GDM1 (cell line): Measurements from ENCODE around the gene SPTLC3.

Experiments used
- DNase-seq: peaks from one replicate; lab custom pipeline; 2025; lab: John Stamatoyannopoulos, UW

SPTLC3 gene

DNA sequence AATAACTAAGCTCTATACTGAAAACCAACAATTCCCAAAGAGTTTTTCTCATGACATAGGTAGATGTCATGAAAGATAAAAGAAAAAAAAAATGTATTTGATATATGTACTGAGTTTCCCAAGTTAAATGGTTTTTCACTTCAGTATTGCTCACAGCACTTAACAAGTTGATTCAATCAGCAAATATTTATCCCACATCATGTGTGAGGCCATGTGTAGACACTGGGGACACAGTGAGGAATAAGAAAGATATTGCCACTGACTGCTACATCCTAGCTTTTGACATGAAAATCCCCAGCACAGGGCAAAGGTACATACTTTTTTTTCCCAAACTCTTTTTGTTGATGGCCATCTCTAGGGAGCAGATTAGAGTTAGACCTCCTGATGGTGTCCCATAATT, 25.3 kb downstream of the SPTLC3 start:
- no peak for DNase-seq

DNA sequence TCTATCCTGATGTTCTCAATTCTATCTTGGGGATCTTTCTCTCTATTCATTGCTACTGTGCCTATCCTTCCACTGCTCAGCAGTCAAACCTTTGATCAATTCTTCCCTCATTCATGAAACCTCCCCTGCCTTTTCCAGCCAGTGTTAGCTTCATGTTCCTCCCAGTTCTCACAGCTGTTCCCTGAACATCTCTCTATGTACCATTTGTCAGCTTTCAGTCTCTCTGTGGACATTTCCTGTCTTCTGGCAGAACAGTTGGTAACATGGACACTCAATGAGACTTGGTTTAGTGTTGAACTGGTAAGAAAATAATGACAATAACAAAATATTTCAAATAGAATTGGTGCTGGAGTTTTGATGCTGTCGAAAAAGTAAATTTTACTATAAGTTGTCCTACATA, 26.2 kb downstream of the SPTLC3 start:
- DNase-seq: no peak

DNA sequence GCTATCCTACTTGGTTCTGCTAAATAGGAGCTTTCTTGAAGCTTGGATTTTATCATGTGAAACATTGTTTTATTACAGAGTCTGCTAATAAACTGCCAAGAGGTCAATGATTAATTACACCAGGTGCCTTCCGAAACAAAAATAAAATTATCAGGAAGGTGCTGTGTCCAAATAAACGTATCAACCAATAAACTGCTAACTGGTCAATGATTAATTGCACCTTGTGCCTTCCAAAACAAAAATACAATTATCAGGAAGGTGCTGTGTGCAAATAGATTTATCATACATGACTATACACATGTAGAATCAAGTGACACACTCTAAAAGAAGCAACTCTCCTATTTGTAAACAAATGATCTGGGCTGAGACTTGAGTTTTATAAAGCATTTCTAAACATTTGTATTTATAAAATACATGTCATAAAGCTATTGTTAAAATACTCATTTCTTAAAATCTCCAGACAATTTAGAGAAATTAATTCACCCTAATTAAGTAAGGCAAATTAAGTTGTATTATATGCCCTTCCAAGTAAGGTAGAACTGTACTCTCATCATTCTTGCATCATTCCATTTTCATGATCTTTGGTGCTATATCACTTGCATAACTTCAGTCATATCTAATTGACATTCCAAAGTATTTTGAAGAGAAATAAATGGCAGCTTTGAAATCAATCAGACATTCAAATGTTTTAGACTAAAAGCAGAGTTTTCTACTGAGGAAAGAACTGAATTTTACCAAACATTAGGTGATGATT, 26.8 kb downstream of the SPTLC3 start:
- no peak for DNase-seq

DNA sequence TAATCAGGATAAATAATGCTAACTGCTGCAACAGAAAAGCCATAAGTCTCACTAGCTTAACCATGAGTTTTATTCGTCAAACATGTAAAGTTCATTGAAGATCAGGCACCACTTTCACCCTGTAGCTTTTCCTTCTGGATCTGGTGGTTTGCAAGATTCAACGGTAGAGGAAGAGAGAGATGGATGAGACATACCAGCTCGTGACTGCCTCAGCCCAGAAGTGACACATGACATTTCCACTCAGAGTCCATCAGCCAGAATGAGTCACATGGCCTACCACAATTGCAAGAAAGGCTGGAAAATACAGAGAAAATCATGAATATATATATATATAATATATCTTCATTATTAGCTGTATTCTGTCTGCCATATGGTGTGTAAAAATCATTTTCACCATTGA, 29.0 kb downstream of the SPTLC3 start:
- no peak for DNase-seq

DNA sequence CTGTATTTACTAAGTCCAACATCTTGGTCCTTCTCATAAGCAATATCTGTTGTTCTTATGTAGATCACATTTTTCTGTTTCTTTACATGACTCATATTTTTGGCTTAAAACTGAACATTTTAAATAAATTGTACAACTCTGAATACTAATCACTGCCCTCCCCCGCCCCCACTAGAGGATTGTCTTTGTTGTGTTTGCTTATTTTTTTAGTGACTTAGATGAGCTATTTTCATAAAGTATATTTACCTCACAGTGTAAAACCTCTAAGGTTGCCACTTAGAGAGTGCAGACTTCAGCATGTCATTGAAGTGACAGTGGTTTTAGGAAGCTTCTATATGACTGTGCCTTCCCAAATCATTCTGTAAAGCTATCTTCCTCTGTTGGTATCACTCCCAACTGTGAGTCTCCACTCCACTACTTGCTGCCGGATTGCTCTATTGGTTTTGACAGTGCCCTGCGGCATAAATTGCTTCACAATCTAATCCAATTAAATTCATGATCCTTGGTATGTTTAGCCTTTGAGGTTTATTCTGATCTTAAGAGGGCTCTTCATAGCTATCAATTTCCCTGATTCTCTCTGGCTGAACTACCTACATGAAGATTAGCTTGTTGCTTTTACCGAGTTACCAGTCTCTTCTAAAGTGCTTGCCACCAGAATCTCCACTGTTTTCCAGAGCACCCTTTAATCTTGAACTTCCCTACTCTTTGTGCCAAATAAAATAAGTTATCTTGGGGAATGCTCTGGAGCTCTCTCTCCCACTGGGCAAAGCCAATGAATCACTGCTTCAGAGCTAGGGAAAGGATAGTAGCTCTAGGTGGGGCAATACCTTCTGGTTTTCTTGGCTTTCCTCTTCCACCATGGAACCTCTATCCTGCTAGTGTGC, 33.0 kb downstream of the SPTLC3 start:
- no peak for DNase-seq

DNA sequence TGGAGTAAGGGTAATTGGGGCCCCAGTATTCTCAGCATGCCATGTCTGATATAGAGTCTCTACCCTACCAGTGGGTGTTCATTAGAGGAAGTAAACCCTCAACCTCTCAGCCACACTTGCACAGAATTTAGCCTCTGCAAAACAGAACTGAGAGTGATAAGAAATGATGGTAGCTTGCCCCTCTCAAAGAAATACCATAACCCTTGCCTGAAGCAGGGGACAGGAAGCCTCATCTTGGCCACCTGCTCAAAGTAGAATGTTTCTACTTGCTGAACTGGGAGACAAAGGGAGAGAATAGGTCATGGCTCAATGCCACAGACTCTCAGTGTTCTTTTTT, 33.7 kb downstream of the SPTLC3 start:
- DNase-seq: no peak

DNA sequence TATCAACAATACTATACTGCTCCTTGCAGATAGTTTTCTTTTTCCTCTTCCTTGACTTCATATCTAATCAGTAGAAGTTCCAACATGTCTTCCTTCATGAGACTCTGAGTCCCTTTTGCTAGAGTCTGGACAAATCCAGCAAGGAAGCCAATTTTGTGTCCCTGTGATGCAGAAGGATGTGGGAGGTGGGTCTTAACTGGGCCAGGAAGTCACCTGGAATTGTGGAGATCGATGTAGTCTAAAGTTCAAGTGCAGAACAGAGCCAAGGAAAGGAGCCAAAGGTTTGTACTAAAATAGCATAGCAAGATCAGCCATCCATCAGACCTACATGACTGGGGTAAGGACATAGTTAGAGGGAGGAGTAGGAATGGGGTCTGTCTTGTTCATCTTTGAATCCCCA, 37.6 kb downstream of the SPTLC3 start:
- DNase-seq: no peak

DNA sequence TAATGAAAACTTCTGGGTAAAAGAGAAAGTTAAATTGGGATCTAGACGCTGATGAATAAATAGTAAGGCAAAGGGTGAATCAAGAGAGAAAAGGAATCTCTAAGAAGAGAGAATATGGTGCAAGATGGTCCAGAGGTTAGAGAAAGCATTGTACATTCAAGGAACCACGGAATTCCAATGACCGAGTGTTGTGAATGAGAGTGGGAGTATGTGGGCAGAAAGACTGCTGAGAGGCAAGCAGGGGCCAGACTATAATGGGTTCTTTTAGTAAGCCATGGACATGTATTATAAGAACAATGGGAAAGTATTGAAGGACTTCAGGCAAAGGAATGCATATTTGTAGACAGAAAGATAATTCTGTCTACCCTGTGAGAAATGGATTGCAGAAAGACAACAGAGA, 45.2 kb downstream of the SPTLC3 start:
- DNase-seq: no peak

DNA sequence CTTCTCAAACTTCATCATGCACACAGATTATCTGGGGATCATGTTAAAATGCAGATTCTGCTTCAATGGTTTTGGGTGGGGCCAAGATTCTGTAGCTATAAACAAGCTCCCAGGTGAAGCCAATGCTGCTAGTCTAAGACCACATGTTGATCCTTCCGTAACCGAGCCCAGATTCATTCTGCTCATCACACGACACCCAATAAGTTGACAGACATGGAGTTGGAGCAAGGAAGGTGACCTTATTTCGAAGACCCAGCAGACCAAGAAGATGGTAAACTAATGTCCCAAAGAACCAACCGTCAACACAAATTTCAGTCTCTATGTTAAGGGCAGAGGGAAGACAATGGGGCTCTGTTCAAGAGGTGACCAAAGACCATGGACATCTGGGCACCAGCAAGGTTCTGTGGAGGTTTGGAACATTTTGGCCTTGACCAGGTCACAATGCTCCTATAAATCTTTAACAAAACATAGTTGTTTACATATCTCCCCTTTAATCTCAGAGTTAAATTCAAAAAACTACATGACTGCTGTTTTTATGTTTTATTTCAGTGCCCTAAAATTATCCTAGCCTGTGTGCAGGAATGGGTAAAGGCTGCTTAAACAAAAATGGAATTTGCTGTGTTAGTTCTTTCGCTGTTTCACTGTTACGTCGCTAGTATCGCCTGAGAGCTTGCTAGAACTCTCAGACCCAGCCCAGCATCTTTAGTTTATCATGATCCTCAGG, 50.1 kb downstream of the SPTLC3 start:
- DNase-seq: no peak

DNA sequence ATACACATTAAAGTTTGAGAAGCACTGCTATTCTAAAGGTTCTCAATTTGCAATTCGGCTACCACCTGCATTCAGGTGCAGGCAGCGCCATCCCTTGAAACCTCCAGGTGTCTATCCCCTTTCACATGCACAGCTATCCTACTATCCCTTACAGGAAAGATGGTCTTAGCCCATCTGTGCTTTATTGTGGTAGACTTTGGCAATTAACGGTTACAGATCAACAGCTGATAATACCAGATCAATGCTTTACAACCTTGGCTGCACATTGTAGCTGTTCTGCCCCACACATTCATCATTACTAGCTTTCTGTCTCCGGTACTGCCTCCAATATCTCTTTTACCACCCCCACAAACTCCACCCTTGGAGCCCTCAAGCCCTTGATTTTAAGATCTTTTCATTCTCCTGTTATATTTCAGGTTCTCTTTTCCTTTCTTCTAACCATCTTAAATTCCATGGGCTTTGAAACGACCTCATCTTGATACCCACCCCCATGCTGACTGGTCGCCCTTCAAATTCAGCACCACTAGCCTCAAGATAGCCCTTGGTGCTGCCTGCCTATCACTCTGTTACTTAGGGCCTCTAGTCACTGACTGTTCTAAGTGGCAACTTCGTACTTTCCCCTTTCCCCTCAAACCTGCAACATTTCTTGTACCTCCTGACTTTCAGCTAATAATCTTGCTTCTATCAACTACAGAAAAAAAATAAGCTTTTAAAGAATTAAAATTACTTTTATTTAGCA, 50.8 kb downstream of the SPTLC3 start:
- DNase-seq: no peak

DNA sequence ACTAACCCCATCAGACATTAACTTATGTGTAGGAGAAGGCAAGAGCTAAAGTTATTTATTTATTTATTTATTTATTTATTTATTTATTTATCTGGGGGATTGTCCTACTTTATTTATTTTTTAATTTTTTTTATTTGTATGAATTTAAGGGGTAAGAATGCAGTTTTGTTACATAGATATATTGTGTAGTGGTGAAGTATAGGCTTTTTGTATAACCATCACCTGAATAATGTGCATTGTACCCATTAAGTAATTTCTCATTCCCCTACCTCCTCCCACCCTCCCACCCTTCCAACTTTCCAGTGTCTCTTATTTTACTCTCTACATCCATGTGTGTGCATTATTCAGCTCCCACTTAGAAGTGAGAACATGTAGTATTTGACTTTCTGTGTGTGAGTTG, 51.6 kb downstream of the SPTLC3 start:
- no peak for DNase-seq

DNA sequence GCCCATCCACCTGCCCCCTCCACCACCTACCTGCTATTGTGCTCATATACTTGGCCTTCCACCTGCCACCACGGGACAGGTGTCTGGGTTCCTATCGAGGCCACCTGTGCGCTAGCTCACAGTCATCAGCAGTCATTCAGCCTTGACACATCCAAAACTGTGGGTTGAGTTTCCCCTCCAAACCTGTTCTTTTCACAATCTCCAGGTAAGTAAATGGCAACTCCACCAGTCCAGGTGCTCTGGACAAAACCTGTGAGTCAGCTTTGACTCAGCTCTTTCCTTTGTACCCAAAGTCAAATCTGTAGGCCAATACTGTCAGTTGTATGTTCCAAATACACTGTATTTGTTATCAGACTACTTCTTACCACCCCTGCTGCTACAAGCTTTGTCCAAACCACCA, 52.6 kb downstream of the SPTLC3 start:
- DNase-seq: no peak

DNA sequence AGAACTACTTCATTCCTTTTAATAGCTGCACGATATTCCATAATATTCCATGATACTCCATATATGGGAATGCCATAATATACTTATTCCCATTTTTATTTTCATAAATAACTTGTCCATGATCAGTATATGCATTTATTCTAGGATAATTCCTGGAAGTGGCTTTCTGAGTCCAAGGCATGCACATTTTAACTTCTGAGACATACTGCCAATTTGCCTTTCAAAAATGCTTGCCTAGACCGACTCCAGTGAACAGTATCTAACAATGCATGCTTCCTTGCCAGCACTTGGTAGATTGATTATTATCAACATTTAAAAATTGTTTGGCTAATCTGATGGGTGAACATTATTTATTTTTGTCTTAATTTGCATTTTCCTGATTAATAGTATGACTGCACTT, 54.0 kb downstream of the SPTLC3 start:
- DNase-seq: no peak

DNA sequence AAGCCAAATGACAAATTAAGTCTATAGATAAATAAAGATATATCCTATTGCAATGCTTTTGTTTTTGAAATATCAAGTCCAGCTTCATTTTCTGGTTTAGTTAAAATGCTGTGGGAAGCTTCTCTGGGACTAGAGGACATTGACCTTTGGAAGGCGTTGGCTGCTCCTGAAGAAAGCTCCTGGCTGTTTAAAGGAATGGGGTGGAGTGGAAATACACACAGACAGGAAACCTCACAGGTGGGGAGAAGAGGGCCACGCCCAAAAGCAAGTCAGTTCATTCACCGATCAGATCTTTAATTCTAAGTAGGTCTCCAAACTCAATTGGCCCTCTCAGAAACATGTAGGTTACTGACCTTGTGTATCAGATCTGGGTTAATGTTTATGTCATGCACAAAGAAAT, 59.6 kb downstream of the SPTLC3 start:
- no peak for DNase-seq

DNA sequence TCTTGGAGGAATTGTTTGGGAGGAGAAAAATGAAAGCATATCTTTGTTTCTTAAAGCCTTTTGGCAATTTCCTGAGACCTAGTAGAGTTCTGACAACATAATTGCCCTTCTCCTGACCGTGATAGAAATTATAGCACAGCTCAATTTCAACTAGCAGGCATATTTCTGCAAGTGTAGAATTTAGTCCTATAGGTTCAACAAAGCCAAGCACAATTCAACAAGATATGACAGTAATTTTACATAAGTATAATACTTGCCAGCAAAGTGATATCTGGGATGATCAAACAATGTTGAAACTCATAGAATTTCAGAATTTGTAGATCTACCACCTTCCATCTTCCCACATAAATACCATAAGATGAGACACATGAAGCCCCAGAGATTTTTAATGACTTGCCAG, 73.1 kb downstream of the SPTLC3 start:
- no peak for DNase-seq

DNA sequence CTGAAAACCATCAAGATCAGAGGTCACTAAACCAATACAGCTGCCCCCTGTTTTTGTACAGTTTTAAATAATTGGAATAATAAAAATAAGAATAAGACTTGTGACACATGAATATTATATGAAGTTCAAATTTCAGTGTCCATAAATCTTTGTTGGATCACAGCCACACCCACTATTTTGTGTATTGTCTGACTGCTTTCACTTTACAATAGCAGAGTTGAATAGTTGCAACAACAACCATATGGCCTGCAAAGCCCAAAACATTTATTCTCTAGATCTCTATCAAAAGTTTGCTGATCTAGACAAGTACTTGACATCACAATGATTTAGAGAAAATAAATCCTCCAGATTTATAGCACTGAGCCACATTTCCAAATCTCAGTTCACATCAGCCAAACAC, 73.6 kb downstream of the SPTLC3 start:
- no peak for DNase-seq

DNA sequence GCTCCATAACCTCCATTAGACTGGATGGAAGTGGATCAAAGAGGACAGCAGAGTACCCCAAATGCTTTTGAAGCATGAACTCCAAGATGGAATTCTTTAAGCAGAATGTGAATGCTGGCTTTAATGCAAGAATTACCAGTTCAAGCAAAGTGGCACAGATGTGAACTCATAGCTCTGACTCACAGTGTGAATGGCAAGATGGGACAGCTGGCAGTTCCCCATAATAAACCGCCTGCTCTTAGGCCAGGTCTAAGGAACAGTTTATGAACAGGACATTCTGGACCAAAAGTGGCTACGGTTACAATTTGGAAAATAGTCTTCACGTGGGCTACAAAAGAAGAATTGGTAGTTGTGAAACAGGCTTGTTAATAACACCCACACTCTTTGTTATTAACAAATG, 76.5 kb downstream of the SPTLC3 start:
- no peak for DNase-seq

DNA sequence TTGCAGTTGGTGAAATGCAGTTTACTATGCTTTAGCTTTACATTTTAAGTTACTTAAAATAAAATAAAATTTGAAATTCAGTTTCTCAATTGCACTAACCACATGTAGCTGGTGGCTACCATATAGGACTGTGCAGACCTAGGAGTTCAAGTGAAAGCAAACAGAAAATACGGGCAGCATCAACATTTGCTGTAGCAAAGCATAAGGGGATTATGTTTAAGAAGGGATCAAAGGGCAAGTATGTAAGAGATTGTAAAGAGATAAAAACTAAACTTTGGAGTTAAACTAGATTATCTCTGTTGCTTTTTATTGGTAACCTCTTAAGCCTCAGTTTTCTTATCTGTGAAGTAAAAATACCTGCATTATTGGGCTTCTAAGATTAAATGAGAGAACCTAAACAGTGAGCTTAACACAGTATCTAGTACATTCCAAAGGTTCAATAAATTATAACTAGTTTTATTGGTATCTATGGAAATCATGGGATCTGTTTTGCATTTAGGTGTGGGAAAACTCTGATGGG, 81.2 kb downstream of the SPTLC3 start:
- DNase-seq: no peak

DNA sequence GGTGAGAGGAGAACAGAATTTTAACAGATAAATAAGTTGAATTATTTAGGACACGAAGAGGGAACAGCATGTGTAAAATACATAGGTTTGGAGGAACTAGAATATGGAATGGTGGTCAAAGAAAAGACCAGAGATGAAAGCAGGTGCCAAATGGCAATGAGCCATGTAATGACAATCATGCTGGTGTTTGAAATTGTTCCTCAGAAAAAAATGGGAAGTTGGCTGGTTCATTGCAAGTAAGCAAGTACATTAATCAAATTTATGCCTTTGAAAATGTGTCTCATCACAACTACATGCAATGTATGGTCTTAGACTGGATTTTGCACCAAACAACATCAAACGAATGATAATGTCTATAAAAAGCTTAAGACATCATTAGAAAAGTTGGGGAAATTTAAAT, 83.3 kb downstream of the SPTLC3 start:
- DNase-seq: no peak

DNA sequence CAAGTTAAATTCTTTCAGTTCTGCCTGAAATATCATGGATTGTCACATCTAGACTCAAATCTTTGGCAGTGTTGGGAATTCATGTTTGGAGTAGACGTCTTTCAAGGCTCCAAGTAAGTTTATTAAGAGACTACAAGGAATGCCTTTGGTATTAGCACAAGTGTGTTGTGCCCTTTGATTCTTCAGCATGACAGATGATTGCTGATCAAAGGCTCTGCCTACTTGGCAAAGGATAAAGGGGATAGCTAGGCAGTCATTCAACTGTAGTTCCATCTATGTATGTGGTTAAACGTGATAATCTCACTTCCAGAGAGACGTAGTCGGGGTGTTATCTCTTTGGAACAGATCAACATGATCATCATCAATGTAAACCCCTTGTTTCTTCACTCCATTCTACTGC, 86.2 kb downstream of the SPTLC3 start:
- no peak for DNase-seq

DNA sequence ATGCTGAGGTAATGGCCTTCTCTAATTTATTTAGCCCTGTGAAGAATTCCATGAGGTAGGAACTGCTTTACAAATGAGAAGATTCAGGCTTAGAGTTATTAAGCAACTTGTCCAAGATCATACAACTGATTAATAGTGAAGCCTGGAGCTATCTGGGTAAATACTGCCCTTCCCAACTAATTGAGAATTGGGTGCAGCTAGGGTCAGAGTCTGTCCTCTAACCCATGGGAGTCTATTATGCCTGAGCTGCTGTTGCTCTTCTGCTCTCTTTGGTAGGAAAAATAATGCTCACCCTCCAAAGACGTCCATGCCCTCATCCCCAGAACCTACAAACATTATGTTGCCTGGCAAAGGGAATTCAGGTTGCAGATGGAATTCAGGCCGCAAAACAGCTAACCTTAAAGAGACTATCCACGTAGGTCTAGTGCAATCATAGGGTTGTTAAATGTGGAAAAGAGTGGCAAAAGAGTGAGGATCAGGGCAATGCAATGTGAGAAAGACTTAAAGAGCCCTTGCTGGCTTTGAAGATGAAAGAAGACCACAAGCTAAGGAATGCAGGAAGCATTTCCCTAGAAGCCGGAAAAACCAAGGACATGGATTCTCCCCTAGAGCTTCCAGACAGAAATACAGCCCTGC, 90.1 kb downstream of the SPTLC3 start:
- no peak for DNase-seq

DNA sequence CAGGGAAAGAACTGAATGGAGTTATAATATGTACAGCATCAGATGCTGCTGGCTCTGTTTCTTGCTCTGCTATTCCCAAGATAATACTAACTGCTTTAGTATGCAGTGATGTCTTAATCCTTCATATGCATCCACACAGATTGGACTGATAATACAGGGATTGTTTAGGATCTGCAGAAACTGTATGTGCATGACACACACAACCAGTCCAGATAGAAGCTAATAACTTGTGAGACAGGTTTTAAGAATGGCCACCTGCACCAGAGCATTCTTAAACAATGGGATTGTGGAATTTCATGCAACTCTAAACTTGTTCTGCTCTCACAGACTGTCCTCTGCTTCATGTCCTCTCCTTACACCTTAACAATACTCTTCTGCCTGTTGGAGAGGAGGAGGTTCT, 90.9 kb downstream of the SPTLC3 start:
- no peak for DNase-seq
